Endothelial cell of umbilical vein (primary cell): Measurements from ENCODE around the gene P4HB. TPM values are rescaled to one million over a fixed set of nuclear protein-coding genes. Genes with fewer than 3 reads are reported as not detected.

Source experiments
- BruUV-seq: library from RNA; stranded (reverse); fragments of 400-500 nt; replicated peaks from 2 replicates; lab custom pipeline; 2021; lab: Mats Ljungman, UMichigan
- CTCF ChIA-PET: fragments of 300-600, 350-600 bp; sonication (Branson Sonifier 250); formaldehyde crosslinking; loops from one replicate; lab custom pipeline; 2021; ENCODE audit warnings: antibody characterized with exemption, inconsistent platforms; lab: Charles Lee
- POLR2A ChIA-PET: fragments of 300-600, 350-600 bp; sonication (Branson Sonifier 250); formaldehyde crosslinking; loops from one replicate; lab custom pipeline; 2021; ENCODE audit warnings: antibody characterized with exemption, inconsistent platforms; lab: Charles Lee
- DNase-seq: peaks from one replicate; pipeline ENCODE4 v3.0.0-alpha.2; 2011; ENCODE audit warnings: low read depth, low spot score
- FAIRE-seq: peaks from 2 replicates; lab custom pipeline; 2011; peaks lifted over from hg19 to GRCh38; lab: Jason Lieb, UNC
- H2AFZ ChIP-seq: 2 replicates; pipeline ENCODE4 v1.6.0; 2012; ENCODE audit warnings: low read depth, low read length, control low read depth, inconsistent platforms
- H3K27ac ChIP-seq: 2 replicates; pipeline ENCODE4 v1.5.1; 2011; ENCODE audit warnings: low read depth, mild to moderate bottlenecking, control low read depth, low read length, moderate library complexity; ENCODE audit not compliant: insufficient read depth
- H3K27me3 ChIP-seq, 2 experiments: 2 replicates each; pipeline versions ENCODE4 v1.6.0 to v1.6.1; 2011; ENCODE audit warnings: low read length in 2 of 2, mixed read lengths in 1 of 2; ENCODE audit not compliant: control insufficient read depth in 2 of 2, insufficient read depth in 2 of 2
- H3K36me3 ChIP-seq, 2 experiments: 2 replicates in 1 of 2; 3 replicates in 1 of 2; pipeline ENCODE4 v1.5.1; 2011; ENCODE audit warnings: low read length in 2 of 2, mild to moderate bottlenecking in 1 of 2, moderate library complexity in 1 of 2; ENCODE audit not compliant: control insufficient read depth in 2 of 2, insufficient read depth in 2 of 2; ENCODE audit errors: extremely low read depth in 1 of 2
- H3K4me1 ChIP-seq: 3 replicates; pipeline ENCODE4 v1.5.1; 2011; ENCODE audit warnings: mild to moderate bottlenecking, low read length; ENCODE audit not compliant: control insufficient read depth, insufficient read depth; ENCODE audit errors: extremely low read depth
- H3K4me2 ChIP-seq: 2 replicates; pipeline ENCODE4 v1.6.1; 2011; ENCODE audit warnings: low read length, control low read depth, mixed read lengths; ENCODE audit not compliant: insufficient read depth
- H3K4me3 ChIP-seq, 3 experiments: fragments of 200-600 bp in 1 of 3; sonication (generic), shearing (Covaris generic) in 1 of 3; replicated peaks in 1 of 3; 2 replicates each; pipeline ENCODE4 v1.5.1; 2011 to 2016; ENCODE audit warnings: control low read depth in 3 of 3, low read length in 3 of 3, mild to moderate bottlenecking in 2 of 3, inconsistent platforms in 1 of 3, low read depth in 1 of 3, moderate library complexity in 1 of 3; ENCODE audit not compliant: insufficient read depth in 1 of 3
- H3K79me2 ChIP-seq: 2 replicates; pipeline ENCODE4 v1.6.0; 2012; ENCODE audit warnings: low read length, inconsistent platforms; ENCODE audit not compliant: control insufficient read depth, insufficient read depth
- H3K9ac ChIP-seq: replicated peaks from 2 replicates; pipeline ENCODE3; 2011; ENCODE audit warnings: low read length, control low read depth; ENCODE audit not compliant: insufficient read depth; ENCODE audit errors: extremely low read depth
- H3K9me1 ChIP-seq: replicated peaks from 3 replicates; pipeline ENCODE4 v1.6.0; 2011; ENCODE audit warnings: mild to moderate bottlenecking, low read length; ENCODE audit not compliant: control insufficient read depth, insufficient read depth; ENCODE audit errors: extremely low read depth
- H3K9me3 ChIP-seq: replicated peaks from 2 replicates; pipeline ENCODE4 v1.5.1; 2012; ENCODE audit warnings: low read length, inconsistent platforms; ENCODE audit not compliant: control insufficient read depth, insufficient read depth
- H4K20me1 ChIP-seq: replicated peaks from 2 replicates; pipeline ENCODE3; 2011; ENCODE audit warnings: mild to moderate bottlenecking, low read length; ENCODE audit not compliant: control insufficient read depth, insufficient read depth; ENCODE audit errors: extremely low read depth
- CTCF ChIP-seq, 2 donors: IDR thresholded peaks; 1 replicate in 1 of 2; 2 replicates in 1 of 2; pipeline ENCODE4 v1.5.1; 2011; ENCODE audit warnings: low read length in 2 of 2, mild to moderate bottlenecking in 2 of 2, moderate library complexity in 2 of 2, control low read depth in 1 of 2, inconsistent platforms in 1 of 2, low read depth in 1 of 2; ENCODE audit not compliant: insufficient read depth in 1 of 2; ENCODE audit errors: extremely low read depth in 1 of 2
- EZH2 ChIP-seq: IDR thresholded peaks from 2 replicates; pipeline ENCODE4 v1.6.1; 2012; ENCODE audit warnings: borderline replicate concordance, low read depth, mild to moderate bottlenecking, moderate library complexity, low read length, inconsistent platforms; ENCODE audit not compliant: severe bottlenecking
- FOS ChIP-seq: IDR thresholded peaks from 2 replicates; pipeline ENCODE4 v1.6.1; 2011; ENCODE audit warnings: mild to moderate bottlenecking, low read length, moderate library complexity, borderline replicate concordance; ENCODE audit not compliant: insufficient read depth
- GATA2 ChIP-seq: IDR thresholded peaks from 2 replicates; pipeline ENCODE4 v1.7.0; 2011; ENCODE audit warnings: low read depth, mild to moderate bottlenecking, moderate library complexity, mixed read lengths, low read length; ENCODE audit not compliant: insufficient read length, insufficient read depth
- JUN ChIP-seq: IDR thresholded peaks from 2 replicates; pipeline ENCODE4 v1.6.1; 2011; ENCODE audit warnings: borderline replicate concordance, low read depth; ENCODE audit not compliant: insufficient read length, insufficient read depth
- MAX ChIP-seq: IDR thresholded peaks from 2 replicates; pipeline ENCODE4 v1.6.1; 2011; ENCODE audit not compliant: insufficient read depth, insufficient read length
- MYC ChIP-seq: IDR thresholded peaks from one replicate; pipeline ENCODE4 v1.6.1; 2011; ENCODE audit warnings: mild to moderate bottlenecking, low read depth, low read length
- POLR2A ChIP-seq: IDR thresholded peaks from 2 replicates; pipeline ENCODE4 v1.6.1; 2012; ENCODE audit warnings: low read depth, mild to moderate bottlenecking, control low read depth, low read length
- POLR2AphosphoS5 ChIP-seq: IDR thresholded peaks from 2 replicates; pipeline ENCODE4 v1.6.1; 2012; ENCODE audit warnings: low read depth, mild to moderate bottlenecking, control low read depth, low read length, moderate library complexity; ENCODE audit not compliant: insufficient read depth
- dilution Hi-C: fragments of 300-500 bp; cut with MboI; formaldehyde crosslinking; loops from one replicate; pipeline ENCODE4 v1.15.0; 2019; ENCODE audit warnings: low sequenced_read_pairs; ENCODE audit not compliant: extremely low pct_ligation_motif_present
- intact Hi-C: fragments of 100-400 bp; cut with micrococcal nuclease; formaldehyde crosslinking; loops from one replicate; pipeline ENCODE4 v1.10.0; 2022
- polyA plus RNA-seq, 4 experiments: library from polyadenylated mRNA; depleted of rRNA in 3 of 4; stranded (reverse) in 3 of 4; unstranded in 1 of 4; fragments of >200 nt; gene quantifications; 2 replicates each; pipeline versions ENCODE4 v1.2.1 to v1.2.3, GENCODE V29; 2011 to 2012; ENCODE audit warnings: missing spikeins in 1 of 4
- total RNA-seq: library from RNA; stranded (reverse); gene quantifications from 2 replicates; pipeline ENCODE4 v1.2.3, GENCODE V29; 2021

Gene P4HB
- total and polyA plus RNA-seq, 2 donors (not counting 3 experiments of a cell fraction or from before 2014, with no cell fraction given), result 201 to 988 TPM

DNA sequence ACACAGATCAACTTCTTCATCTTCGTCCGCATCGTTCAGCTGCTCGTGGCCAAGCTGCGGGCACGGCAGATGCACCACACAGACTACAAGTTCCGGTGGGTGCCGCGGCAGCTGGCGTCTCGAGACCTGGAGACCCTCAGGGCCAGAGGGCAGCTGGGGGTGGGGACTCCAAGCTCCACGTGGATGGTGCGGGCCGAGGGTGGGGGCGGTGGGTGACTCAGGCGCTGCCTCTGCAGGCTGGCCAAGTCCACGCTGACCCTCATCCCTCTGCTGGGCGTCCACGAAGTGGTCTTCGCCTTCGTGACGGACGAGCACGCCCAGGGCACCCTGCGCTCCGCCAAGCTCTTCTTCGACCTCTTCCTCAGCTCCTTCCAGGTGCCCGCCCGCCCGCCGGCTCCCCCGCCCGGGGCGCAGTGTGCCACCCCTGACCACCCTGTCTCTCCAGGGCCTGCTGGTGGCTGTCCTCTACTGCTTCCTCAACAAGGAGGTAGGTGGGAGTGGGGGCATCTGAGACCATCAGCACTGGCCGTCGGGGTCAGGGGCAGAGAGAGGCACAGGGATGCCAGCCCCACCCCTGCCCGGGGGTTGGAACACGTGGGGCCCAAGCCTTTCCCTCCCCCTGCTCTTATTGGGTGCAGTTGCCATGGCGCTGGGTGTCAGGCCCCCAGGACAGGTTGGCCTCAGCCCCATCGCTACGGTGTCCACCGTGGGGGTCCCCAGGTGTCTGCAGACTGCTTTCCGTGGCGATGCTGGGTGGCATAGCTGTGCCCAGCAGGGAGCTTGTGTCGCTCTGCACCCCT is 47.6 kb downstream of the P4HB start:
- H3K79me2 ChIP-seq, result no peaks in the 10 kb centered on the region
- H3K9ac ChIP-seq, result no peak overlapping the region
- TF ChIP-seq POLR2A (no peak), EZH2 (no peak), MYC (no peak), MAX (no peak), JUN (no peak), GATA2 (no peak), FOS (no peak), CTCF (IDR thresholded peaks at IDR 0.05; ENCODE audit: extremely low read depth in 1 of 2, insufficient read depth in 1 of 2, low read depth in 1 of 2, low read length in 2 of 2) (no peak), POLR2AphosphoS5 (no peak)
- no peaks in the 10 kb centered on the region for H3K9me1 ChIP-seq
- BruUV-seq, result no TSS peak
- intact Hi-C loops (no loop called here), dilution Hi-C loops (no loop called here)
- no peak overlapping the region for H3K27ac ChIP-seq
- H3K27me3 ChIP-seq, result no peaks in the 10 kb centered on the region
- POLR2A ChIA-PET, result no interaction called here
- H3K4me1 ChIP-seq, result no peaks in the 10 kb centered on the region
- H2AFZ ChIP-seq, result no peak overlapping the region
- H3K36me3 ChIP-seq, result no peaks in the 10 kb centered on the region
- DNase-seq, result no peak
- H3K4me3 ChIP-seq, result no peak overlapping the region
- CTCF ChIA-PET, result no interaction called here
- H4K20me1 ChIP-seq, result no peaks in the 10 kb centered on the region
- H3K9me3 ChIP-seq, result no peaks in the 10 kb centered on the region
- no peak overlapping the region for H3K4me2 ChIP-seq
- FAIRE-seq, result no peak
